ENCODE measurements around the gene SETD4.

GRCh38 chr21:36082237-36082664, 21.9 kb upstream of the SETD4 start:
- TF ChIP-seq CTCF (IDR thresholded peaks at IDR 0.05; ENCODE audit: low read depth, low read length, poor library complexity, severe bottlenecking): no peak
- no peak for TF ChIP-seq EZH2phosphoT487 (IDR thresholded peaks at IDR 0.05; ENCODE audit: borderline replicate concordance, low read length)
